ENCODE data around the gene ENAH.
"Not testable (repeated sequence)": the region's sequence is repeated elsewhere in the genome, so short reads cannot be mapped to it uniquely, and the experiment has no call there.

ENAH gene

DNA sequence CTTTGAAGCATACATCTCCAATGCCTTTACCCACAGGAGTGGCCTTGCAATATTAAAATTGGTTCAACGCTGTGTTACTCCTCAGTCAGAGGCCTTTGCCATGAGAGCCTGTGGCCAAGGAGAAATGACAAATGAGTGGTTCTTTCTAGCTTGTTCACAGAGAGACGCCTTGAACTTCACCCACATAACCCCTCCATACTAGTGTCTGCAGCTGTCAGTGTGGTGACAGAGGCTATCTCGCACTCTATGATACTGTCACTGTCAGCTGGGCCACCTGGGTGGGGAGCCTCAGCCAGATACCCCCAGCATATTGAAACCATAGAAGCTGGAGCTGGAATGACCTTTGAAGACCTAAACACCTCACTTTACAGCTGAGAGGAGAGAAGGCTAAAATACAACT, 167.7 kb downstream of the ENAH start:
- no peak for DNase-seq

DNA sequence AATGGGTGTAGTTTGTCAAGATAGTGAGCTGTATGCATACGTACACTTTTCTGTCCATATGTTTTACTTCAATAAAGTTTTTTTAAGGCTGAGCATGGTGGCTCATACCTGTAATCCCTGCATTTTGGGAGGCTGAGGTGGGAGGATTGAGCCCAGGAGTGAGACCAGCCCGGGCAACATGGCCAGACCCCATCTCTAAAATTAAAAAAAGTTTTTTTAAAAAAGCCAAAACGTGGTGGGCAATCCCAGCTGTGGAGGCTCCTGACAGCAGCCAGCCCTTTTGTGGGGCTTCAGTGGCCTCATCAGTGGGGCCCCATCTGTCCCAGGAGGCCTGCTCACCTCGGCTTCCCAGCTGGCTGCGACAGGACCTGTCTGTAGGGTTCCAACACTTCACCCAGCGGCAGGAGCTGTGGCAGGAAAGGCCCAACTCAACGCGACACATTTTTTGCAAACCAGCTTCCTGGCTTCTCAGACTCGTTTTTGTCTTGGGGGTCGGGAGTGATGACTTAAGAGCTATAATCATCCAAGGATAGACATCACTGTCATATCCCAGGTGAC, 168.2 kb downstream of the ENAH start:
- DNase-seq, result no peak

DNA sequence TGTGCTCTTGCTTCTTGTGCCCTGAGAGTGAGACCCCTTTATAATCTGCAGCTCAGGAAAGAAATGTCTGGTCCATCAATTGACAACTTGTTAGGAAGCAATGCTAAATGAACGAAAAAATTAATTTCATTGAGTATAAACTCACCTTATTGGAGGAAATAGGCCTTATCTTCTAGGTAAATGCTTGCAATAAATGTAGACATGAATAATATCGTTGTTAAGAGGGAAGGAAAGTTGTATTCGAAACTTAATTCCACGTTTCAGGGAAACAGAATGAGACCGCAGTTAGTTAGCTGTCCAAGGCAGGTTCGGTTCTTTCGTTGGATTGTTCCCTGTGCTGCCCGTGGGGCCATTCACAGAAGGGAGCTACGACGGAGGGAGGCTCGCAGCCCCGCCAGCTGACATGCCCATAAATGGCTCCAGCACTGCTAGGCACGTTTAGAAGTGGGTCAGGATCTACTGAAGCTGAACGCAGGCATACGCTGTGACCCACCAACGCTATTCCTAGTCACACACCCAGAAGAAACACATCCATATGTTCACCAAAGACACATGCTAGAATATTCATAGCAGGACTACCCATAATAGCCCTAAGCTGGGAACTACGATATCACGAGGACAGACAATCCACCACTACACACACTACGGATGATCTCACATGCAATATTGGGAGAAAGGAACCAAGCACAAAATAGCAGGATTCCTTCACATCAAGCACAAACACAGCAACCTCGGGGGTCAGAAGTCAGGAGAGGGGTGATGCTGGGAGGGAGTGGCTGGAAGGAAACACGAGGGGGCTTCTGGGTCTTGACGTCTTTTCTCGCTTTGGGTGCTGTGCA, 168.9 kb downstream of the ENAH start:
- no peak for DNase-seq

DNA sequence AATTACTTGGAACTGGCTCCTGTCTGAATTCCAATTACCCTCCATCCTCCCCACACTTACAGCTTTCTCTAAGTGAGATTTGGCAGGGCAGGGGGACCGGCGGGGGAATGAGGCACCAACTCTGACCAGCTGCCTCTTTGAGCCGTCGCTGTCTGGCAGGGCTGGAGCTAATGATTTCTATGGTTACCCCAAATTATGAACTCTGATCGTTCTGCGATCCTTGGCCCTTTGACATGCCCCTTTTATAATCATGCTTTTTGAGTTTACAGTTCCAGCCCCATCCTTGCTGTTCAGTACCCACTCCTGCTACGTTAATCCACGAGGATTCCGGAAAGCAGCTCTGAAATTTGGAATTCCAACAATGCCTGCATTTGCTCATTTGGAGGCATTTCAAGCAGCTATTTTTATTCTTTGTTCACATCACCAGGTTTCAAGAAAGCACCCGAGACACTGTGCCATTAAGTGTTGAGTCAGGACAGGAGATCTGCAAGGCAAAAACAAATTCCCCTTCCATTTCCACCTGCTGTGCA, 170.4 kb downstream of the ENAH start:
- no peak for DNase-seq

DNA sequence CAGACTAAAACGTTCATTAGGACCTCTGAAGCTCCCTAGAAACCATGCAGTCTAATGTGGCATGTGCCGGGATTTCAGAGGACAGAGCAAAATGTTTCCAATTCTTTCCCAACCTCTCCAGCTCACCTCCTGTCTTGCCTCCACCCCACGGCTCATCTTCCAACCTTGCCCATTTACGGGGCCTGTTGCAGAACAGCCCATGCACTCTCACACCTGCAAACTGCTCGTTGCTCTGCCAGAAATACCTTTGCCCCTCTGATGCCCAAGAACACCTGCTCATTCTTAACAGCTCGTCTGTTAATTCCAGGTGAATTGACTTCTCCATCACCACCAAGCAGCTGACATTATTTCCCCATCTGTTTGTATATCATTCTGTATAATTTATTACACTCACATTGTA, 171.2 kb downstream of the ENAH start:
- DNase-seq, result no peak

DNA sequence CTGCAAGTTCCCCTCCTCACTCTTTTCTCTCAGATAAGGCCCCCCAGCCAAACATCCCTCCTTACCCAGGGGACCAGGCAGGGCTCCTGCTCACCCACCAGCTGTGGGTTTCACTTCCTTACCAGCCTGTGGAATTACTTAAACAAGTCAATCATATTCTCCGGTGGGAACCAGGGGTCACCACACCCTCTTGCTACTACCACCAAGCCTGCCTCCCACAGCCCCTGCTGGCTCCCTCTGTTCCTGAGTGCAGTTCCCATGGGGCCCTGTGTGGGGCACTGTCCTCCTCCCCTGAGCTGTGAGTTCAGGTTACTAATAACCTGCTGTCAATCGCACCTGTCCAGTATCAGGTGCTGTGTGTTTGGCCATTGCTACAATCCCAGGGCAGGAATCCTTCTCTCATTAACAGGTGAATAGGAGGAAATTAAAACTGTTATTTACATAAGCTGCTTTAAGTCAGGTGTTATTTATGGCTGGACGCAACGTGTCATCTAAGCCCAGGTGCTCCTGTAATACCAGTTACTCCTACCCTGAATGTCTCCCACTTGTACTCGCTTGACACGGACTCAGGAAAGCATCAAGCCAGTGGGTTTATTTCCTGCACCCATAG, 172.0 kb downstream of the ENAH start:
- DNase-seq, result peak; percentile 51 to 52

DNA sequence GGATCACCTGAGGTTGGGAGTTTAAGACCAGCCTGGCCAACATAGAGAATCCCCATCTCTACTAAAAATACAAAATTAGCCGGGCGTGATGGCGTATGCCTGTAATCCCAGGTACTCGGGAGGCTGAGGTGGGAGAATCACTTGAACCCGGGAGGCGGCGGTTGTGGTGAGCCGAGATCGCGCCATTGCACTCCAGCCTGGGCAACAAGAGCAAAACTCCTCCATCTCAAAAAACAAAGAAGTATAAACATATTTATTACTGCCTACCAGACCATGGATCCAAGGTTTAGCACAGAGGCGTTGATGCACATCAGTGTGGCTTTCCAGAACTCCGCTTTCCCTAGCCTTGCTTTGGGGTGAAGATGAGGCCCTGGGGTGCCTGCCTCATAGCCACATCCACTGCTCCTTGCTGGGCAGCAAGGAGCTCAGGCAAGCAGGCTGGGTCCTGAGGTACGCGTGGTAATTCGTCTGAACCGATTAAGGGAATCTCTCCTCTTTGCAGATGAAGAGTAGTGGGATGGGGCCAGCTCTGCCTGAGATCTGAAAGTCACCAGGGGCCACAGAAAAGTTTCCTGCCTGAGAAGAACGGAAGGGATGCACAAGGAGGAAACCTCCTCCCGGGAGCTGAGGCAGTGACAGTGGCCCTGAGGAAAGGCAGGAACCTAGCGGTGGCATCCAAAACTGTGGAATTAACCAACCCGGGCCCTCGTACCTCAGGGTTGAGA, 172.8 kb downstream of the ENAH start:
- DNase-seq, result no peak

DNA sequence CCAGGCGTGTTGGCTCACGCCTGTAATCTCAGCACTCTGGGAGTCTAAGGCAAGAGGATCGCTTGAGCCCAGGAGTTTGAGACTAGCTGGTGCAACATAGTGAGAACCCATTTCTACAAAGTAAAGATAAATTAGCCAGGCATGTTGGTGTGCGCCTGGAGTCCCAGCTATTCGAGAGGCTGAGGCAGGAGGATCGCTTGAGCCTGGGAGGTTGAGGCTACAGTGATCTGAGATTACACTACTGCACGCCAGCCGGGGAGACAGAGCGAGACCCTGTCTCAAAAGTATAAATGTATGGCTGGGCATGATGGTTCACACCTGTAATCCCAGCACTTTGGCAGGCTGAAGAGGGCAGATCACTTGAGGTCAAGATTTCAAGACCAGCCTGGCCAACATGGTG, 173.6 kb downstream of the ENAH start:
- no peak for DNase-seq

DNA sequence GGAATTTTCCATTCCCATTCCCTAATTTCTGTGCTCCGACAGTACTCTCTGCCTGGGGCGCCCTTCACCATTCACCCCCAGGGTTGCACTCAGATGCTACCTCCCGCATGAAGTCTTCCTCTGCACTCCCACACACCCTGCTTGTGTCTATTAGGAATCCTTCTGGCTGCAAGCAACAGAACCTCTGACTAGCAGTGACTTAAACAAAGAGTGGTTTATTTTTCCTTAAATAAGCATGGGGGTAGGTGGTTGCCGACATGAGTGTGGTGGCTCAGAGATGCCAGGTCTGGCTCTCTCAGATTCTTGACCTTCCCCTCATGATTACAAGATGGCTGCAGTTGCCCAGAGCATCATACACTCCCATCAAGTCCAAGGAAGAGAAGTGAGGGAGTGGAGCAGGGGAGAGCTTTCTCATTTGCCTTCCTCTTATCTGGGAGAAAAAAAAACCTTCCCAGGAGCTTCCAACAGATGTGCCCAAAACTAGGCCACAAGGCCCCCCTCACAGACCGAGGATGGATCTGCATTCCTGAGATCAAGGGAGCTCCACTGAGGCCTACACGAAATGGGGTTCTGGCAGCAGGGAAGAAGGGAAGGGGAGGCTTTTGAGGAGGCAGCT, 175.5 kb downstream of the ENAH start:
- no peak for DNase-seq

DNA sequence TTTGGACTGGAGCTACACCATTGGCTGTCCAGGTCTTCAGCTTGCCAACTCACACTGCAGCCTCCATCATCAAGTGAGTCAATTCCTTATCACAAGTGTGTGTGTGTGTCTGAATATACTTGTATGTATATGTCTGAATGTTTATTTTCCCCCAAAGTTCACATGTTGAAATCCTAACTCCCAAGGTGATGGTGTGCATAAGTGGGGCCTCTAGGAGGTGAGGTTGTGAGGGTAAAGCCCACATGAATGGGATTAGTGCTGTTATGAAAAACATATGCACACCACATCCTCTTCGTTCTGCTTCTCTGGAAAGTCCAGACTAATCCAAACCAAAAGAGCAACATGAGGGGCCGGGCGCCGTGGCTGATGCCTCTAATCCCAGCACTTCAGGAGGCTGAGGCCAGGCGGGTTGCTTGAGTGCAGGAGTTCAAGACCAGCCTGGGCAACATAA, 176.4 kb downstream of the ENAH start:
- DNase-seq, result no peak

DNA sequence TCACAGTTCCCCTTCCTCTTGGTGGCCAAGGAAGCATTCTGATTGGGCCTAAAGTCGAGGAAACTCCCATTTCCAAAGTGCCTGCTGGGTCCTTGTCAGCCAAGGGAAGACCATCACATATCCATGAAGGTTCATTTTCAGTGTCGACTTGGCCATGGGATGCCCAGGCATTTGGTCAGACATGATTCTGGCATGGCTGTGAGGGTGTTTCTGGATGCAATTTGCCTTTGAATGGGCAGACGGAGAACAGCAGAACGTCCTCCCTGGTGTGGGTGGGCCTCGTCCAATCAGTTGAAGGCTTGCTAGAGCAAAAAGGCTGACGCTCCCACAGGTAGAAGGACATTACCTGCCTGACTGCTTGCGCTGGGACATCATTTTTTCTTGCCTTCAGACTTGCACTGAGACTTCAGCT, 176.8 kb downstream of the ENAH start:
- DNase-seq, result no peak

DNA sequence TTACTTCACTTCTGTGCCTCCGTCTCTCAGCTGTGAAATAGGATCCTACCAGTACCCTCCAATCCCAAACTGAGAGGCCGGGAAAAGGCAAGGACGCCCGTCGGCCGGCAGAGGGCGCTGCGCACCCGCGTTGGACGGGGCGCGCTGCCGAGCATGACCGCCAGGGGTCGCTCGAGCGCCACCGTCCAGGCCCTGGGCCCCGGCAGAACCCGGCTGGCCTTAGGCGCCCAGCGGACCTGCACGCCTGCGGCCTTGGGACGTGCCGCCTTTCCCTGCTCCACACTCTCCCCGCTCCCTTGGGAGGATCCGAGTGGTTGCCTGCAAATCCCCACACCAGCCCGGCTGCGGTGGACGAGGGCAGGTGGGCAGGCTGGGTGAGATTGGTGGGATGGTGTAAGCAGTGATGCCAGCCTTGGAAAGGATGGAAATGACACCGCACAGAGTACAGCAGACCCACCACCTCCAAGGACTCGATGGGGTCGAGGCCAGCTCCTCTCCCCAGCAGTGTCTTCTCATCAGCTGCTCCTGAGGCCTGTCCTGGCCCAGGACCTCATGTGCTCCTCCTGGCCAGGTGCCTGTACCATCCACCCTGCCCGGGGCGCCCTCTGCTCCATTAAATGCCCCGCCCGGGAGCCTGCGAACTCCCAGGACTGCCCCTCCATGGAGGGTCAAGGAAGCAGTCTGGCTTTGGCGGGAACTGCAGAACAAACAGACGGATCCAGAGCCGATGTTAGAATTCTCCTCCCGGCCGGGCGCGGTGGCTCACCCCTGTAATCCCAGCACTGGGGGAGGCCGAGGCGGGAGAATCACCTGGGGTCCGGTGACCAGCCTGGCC, 177.7 kb downstream of the ENAH start:
- DNase-seq, result peak; percentile 68 to 71

DNA sequence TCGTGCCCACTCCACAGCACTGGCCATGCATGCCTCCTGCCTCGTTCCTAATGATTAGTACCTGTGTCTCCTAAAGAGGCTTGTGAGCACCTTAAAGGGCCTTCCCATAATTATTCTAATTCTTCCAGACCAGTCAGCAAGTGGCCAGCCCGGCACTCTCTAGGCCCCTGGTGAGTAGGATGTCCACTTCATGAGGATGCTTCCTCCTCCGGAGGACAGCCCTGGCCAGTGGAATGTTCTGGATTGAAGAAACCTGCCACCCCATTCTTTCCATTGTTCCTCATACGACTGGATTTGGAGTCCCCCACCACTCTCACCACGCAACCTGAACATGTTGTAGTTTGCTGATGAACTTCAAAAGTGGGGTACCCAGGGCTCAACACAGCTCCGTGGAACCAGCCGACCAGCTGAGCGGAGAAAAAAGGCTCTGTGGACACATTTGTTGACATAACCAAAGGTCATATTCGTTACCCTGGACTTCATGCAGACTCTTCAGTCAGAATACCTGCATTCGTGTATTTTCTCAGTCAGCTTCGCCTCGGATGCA, 178.4 kb downstream of the ENAH start:
- DNase-seq, result no peak

DNA sequence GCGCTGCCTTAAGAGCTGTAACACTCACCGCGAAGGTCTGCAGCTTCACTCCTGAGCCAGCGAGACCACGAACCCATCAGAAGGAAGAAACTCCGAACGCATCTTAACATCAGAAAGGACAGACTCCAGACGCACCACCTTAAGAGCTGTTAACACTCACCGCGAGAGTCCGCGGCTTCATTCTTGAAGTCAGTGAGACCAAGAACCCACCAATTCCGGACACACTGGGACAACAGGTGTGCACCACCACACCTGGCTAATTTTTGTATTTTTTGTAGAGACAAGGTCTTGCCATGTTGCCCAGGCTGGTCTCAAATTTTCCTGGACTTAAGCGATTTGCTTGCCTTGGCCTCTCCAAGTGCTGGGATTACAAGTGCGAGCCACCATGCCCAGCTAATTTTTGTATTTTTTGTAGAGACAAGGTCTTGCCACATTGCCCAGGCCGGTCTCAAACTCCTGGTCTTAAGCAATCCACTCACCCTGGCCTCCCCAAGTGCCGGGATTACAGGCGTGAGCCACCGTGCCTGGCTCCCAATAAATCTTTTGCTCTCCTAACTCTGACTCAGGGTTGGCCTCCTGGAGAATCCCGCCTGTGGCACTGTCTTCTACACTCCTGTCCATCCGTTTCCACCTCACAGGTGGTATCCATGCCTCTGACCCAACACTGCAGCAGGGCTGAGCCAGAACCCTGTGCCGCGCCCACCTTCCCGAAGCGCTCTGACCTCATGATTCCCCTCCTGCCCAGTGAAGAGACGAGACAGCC, 179.1 kb downstream of the ENAH start:
- not testable (repeated sequence) for DNase-seq

DNA sequence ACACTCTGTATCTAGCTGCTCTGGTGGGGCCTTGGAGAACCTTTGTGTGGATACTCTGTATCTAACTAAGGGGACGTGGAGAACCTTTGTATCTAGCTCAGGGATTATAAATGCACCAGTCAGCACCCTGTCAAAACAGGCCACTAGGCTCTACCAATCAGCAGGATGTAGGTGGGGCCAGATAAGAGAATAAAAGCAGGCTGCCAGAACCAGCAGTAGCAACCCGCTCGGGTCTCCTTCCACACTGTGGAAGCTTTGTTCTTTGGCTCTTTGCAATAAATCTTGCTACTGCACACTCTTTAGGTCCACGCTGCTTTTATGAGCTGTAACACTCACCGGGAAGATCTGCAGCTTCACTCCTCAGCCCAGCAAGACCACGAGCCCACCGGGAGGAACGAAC, 179.7 kb downstream of the ENAH start:
- peak; percentile 45 to 52 for DNase-seq

DNA sequence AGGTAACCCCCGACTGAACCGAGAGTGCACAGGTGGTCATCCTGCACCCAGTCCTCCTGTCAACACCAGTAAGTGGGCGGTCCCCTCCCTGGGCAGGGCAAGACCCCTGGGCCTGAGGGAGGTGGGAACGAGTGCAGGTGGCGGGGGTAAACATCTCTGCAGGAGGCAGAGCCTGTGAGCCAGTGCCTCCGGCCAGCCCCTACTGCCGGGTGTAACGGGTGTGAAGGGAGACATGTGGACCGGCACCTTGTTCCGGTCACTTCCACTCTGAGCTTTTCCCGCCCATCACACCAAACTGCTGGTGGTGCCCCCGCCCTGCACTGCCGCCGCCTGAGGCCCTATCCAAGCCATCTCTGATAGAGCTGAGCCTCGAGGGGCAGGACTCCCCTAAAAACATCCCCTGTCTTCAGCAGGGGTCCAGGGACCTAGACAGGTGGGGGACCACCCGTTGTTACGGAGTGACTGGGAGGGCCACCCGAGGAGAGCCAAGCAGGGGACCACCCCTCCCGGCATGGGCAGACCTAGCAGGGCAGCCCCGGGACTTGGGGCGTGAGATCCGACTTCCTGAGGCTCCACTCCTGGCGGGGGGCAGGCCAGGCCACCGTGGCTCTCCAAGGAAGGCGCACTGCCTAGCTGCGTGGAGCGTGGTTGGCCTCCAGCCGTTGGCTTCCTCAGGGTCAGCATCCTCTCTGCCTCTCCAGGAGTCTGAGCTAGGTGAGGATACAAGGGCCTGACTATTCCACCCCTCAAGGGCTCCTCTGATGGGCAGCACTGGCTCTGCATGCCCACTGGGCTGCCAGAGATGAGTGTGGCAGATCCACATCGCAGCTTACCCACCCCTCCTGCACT, 181.2 kb downstream of the ENAH start:
- DNase-seq, result no peak

DNA sequence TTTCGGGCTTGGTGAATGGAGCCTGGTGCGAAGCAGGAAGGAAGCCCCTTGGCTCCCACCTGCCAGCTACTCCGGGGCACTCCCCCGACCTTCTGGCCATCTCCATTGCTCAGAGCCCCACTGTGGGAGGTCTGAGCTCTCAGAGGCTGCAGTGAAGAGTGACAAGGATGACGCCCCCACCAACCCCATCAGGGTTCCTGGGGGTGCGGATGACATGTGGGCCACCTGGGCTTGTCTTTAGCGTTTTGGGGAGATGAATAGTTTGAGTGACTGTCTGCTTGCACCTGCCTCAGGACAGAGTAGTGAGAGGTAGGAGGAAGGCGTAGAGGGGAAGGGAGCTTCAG, 181.8 kb downstream of the ENAH start:
- DNase-seq, result no peak

DNA sequence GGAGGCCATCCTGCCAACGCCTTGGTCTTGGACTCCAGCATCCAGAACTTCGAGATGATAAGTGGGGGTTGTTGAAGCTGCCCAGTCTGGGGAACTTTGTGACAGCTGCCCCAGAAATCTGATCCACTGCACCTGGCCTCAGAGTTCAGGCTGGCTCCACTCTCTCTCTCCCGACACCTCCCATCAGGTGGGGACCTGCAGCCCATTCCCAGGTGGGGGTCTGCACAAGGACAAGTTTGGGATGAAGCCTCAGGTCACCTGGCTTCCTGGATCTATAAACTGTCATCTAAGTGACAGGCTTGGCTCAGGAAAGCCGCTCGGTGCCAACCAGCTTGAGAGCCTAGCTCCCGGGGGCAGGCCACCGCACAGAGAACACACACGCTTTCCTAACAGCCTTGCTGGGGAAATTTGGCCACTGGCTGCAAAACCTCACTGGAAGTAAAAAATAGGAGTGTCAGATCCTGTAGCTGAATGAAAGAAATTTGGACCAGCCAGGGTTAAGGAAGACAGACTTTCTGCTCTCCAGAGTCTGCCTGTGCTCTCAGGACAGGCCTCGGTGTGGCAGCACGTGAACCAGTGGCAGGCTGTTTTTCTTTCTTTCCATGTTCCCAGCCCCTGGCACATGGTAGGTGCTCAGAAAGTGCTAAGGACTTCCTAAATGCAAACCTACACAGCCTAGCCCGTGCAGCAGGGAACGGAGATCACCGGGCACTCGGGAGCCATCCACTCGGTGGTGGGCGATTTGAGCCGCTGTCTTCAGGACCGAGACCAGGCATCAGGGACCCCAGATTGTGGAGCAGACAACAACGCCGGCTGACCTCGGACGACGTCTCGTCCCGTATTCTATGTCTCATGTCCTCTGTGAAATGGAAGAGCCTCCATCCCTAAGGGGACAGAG, 182.5 kb downstream of the ENAH start:
- DNase-seq, result no peak

DNA sequence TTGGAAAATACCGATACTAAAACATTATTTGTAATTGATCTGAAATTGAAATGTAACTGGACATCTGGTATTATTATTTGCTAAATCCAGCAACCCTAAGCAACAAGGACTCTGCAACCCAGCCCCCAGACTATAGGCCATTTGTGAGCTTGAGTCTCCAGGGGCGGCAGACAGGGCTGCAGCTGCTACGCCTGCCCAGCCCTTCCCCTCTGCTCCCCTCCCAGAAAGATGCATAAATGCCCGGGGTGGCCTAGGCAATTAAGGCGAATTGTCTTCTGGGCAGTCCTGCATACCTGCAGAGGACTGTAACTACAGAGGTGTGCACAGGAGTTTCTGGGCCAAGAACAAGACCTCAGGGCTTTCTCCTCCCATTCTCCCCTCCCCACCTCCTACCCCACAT, 183.9 kb downstream of the ENAH start:
- DNase-seq, result no peak

All from CD4-positive, alpha-beta T cell treated with Interleukin-1 beta for 1 hour (primary cell).